ENCODE data around the gene FBXL4.

FBXL4 gene

GRCh38 chr6:98828211-98828788, 119.4 kb downstream of the FBXL4 start:
- in situ Hi-C loops (cut with MboI; ENCODE audit: low sequenced_read_pairs), result no loop called here

GRCh38 chr6:98827295-98828159, 120.2 kb downstream of the FBXL4 start:
- in situ Hi-C loops (cut with MboI; ENCODE audit: low sequenced_read_pairs), result no loop called here

GRCh38 chr6:98825600-98826230, 122.0 kb downstream of the FBXL4 start:
- in situ Hi-C loops (cut with MboI; ENCODE audit: low sequenced_read_pairs), result no loop called here

- in situ Hi-C loops (cut with MboI; ENCODE audit: low sequenced_read_pairs), result no loop called here
These were observed 122.7 kb downstream of the FBXL4 start for GRCh38 chr6:98824902-98825599.

GRCh38 chr6:98824162-98824901, 123.4 kb downstream of the FBXL4 start:
- in situ Hi-C loops (cut with MboI; ENCODE audit: low sequenced_read_pairs), result no loop called here

- in situ Hi-C loops (cut with MboI; ENCODE audit: low sequenced_read_pairs), result no loop called here
These were observed 124.2 kb downstream of the FBXL4 start for GRCh38 chr6:98823428-98824161.

GRCh38 chr6:98821756-98822405, 125.9 kb downstream of the FBXL4 start:
- in situ Hi-C loops (cut with MboI; ENCODE audit: low sequenced_read_pairs), result no loop called here

Measured in hTERT RPE-1 (cell line).